KMS-11 (cell line): ENCODE results near the gene ERP27.

Source experiments
- H2AFZ ChIP-seq: fragments of 200-600 bp; sonication (generic); 2 replicates; pipeline ENCODE4 v1.6.1; 2016; ENCODE audit warnings: antibody characterized with exemption, mixed run types, low read depth
- H3K27ac ChIP-seq: fragments of 200-600 bp; sonication (generic); 2 replicates; pipeline ENCODE4 v1.6.1; 2016; ENCODE audit warnings: mild to moderate bottlenecking, mixed run types
- H3K27me3 ChIP-seq: fragments of 200-600 bp; sonication (generic); 2 replicates; pipeline ENCODE4 v1.6.1; 2017; ENCODE audit warnings: mild to moderate bottlenecking, low read depth, mixed run types, moderate library complexity; ENCODE audit not compliant: insufficient read depth
- H3K36me3 ChIP-seq: fragments of 200-600 bp; sonication (generic); 2 replicates; pipeline ENCODE4 v1.6.1; 2017; ENCODE audit warnings: mild to moderate bottlenecking, mixed run types; ENCODE audit not compliant: insufficient read depth
- H3K4me1 ChIP-seq: fragments of 200-600 bp; sonication (generic); 2 replicates; pipeline ENCODE4 v1.6.1; 2016; ENCODE audit warnings: mild to moderate bottlenecking, low read depth, mixed run types; ENCODE audit not compliant: poor library complexity, severe bottlenecking
- H3K4me2 ChIP-seq: fragments of 200-600 bp; sonication (generic); 2 replicates; pipeline ENCODE4 v1.7.0; 2016; ENCODE audit warnings: mild to moderate bottlenecking, mixed run types
- H3K4me3 ChIP-seq: fragments of 200-600 bp; sonication (generic); IDR thresholded peaks from 2 replicates; pipeline ENCODE4 v1.6.1; 2017; ENCODE audit warnings: low read depth, low read length, mixed read lengths; ENCODE audit not compliant: insufficient read depth
- H3K79me2 ChIP-seq: fragments of 200-600 bp; sonication (generic); 2 replicates; pipeline ENCODE4 v1.6.1; 2016; ENCODE audit warnings: low read depth, mixed run types; ENCODE audit not compliant: insufficient read depth
- H3K9ac ChIP-seq: fragments of 200-600 bp; sonication (generic); 2 replicates; pipeline ENCODE4 v1.6.1; 2016; ENCODE audit warnings: mild to moderate bottlenecking, mixed run types
- H4K20me1 ChIP-seq: fragments of 200-600 bp; sonication (generic); 2 replicates; pipeline ENCODE4 v1.6.1; 2016; ENCODE audit warnings: mild to moderate bottlenecking, mixed run types; ENCODE audit not compliant: insufficient read depth
- CTCF ChIP-seq: fragments of 200-600 bp; sonication (generic); conservative IDR thresholded peaks from 2 replicates; pipeline ENCODE4 v1.6.1; 2017; ENCODE audit warnings: low read depth, mild to moderate bottlenecking, antibody characterized with exemption, low read length, moderate library complexity, mixed read lengths

Gene ERP27

GRCh38 chr12:14868916-14869506, 69.3 kb downstream of the ERP27 start:
- Histone ChIP-seq H3K79me2 (no peaks in the 10 kb centered on the region), H3K4me1 (no peaks in the 10 kb centered on the region), H3K27me3 (no peaks in the 10 kb centered on the region), H4K20me1 (no peaks in the 10 kb centered on the region), H3K4me3 (no peak overlapping the region), H3K36me3 (no peaks in the 10 kb centered on the region), H3K27ac (no peak overlapping the region), H3K9ac (no peak overlapping the region), H3K4me2 (no peak overlapping the region), H2AFZ (no peak overlapping the region)
- no peak for TF ChIP-seq CTCF
